Fibroblast of the conjunctiva (primary cell): ENCODE data around the gene GOLGA8Q.
"Not testable (repeated sequence)": the region's sequence is repeated elsewhere in the genome, so short reads cannot be mapped to it uniquely, and the experiment has no call there.

Source experiments
- DNase-seq: peaks from one replicate; pipeline ENCODE4 v3.0.0-alpha.2; 2010; ENCODE audit warnings: low read depth

Gene GOLGA8Q

DNA sequence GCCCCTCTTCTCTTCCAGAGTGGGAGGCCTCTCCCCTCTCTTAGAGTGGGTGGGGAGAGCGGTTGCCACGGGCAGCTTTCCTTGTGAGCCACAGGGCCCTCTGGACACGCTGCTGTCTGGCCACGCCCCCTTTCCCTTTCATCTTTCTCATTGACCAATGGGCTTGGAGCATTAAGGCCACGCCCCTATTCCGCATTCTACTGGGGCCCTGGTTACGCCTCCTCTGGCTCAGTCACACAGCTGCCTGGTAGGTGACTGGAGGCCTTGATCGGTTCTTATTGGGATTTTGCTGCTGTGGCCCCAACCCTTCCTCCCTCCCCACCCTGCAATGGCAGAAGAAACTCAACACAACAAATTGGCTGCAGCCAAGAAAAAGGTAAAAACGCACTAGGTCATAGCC is at the start of gene GOLGA8Q:
Gene GOLGA8Q, plus strand, starts transcription at position 301 of the 400 bp plus-strand sequence. Its CDS starts 28 bp downstream, at position 329.
- DNase-seq, result not testable (repeated sequence)

DNA sequence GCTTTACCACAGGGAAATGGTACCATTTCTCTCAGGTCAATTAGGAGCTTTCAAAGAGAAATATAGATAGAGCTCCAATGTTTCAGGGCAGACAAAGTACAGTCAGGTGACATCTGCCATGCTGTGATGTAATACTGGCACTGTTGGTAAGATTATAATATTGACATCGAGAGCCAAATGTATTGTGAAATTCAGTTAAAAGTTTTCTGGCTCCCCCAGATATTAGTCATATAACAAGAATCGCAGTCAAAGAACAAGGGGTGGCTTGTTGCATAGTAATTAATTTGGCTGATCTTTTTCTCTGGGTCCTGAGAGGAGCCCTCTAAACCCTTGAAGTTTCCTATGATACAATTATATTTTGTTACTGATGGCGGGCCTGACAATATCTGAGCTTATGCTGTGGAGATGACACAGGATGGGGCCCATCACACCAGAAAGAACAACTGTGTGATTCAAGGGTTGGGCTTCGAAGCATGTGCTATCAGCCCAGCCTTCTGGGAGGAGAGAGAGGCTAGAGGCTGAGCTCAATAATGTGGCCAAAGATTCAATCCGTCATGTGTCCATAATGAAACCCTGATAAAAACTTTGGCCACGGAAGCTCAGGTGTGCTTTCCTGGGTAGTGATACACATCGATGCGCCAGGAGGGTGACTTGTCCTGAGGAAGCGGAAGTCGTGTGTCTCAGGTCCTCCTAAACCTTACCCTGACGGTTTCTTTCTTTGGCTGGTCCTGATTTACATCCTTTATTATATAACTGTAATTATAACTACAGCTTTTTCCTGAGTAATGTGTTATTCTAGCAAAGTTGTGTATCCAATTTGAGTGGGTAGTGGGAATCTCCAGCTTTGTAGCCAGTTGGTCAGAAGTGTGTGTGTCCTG is 48.7 kb upstream of the GOLGA8Q start:
- DNase-seq, result not testable (repeated sequence)

DNA sequence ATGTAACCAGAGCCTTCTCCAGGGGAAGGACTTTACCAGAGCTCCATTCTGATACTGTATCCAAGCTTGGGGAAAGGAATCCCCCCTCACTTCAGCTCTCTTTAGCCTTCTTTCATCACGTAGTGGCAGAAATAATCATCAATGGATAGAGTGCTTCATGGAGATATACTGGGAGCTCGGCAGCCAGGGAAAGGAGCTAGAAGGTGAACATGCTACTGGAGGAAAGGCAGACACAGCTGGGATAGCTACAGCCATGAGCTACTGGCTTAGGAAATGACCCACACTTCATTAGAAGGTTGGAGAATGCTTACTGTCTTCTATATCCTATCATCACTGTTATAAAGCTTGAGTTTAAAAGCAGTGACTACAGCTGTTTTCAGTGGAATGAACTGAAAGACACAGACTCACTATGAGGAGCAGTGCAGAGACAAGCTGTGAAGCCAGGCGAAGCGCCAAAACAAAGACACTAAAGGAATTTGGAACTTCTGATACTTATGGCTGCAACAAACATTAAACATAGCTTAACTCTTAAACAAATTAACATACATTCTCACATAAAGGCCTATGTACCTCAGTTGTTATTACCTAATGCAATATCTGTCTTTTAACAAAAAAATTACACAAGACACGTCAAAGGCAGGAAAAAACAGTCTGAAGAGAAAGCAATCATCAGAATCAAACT is 47.5 kb upstream of the GOLGA8Q start:
- DNase-seq, result not testable (repeated sequence)

DNA sequence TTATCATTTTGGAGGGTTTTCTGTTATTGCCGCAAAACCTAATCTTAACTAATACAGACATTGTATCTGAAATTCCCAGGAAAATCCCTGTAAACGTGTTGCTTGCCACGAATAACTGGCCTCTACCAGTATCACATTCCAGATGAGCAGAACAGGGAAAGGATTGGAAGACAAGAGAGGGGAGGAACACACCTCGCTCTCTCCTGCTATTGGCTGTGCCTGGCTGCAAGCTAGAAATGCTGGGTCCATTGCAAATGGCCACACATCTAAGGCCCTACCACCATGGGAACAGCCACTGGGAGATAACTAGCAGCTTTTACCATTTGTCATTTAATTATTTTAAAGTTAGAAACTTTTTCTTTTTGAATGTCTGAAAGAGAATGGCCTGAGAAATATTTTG is 37.3 kb upstream of the GOLGA8Q start:
- not testable (repeated sequence) for DNase-seq

DNA sequence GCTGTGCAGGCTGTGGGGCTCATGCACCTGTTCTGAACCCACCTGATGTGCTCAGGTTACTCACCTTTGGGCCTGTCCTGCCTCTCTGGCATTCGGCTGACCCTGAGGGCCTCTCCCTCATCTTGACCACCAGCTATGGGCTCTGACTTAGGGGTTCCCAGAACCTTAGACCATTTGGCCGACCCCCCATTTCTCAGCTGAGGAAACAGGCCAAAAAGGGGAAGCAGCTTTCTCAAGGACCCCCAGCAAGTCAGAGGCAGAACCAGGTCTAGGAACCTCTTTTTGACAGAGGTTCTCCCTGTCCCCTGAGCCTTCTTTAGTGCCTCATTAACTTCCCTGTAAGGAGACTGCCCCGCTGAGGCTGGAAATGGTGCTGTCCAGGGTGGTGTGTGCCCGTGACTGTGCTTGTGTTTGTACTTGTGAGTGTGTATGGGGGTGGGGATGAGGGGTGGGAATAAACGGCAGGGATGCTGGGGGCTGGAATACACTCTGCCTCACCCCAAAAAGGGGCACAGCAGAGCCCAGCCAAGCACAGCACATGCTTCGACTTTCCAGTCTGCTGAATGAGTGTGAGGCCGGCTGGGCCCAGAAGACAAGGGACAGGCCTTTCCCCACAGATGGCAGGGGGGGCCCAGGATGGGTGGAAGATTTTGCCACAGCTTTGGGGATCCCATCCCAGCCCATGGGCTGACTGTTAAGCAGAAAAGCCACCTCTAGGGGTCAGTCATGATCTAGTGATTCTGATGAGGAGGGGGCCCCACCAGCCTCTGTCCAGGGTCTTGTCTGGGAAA is 28.2 kb upstream of the GOLGA8Q start:
- not testable (repeated sequence) for DNase-seq

- not testable (repeated sequence) for DNase-seq
Measured at GRCh38 chr15:30525912-30526311, 25.9 kb upstream of the GOLGA8Q start.

GRCh38 chr15:30529049-30529448 is 22.8 kb upstream of the GOLGA8Q start:
- DNase-seq, result not testable (repeated sequence)

GRCh38 chr15:30566949-30567348 is 15.1 kb downstream of the GOLGA8Q start:
- not testable (repeated sequence) for DNase-seq

DNA sequence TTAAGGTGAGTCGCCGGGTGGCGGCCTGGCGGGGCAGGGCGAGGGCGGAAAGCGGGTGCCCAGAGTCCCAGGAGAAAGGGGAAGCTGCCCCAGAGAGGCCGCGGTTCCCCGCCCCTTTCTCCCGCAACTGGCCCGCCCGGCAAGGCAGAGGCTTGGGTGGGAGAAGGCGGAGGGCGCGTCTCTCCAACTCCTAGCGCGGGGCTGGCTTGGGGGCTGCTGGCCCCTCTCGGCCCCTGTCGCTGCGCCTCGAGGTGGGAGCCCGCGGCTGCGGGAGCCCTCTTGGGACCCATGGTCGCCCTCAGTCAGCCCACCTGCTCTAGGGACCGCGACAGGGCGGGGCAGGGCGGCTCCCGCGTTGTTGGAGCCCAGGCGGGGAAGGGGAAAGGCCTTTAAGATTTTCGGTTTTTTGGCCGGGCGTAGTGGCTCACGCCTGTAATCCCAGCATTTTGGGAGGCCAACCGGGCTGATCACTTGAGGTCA is 21.2 kb downstream of the GOLGA8Q start:
- not testable (repeated sequence) for DNase-seq

DNA sequence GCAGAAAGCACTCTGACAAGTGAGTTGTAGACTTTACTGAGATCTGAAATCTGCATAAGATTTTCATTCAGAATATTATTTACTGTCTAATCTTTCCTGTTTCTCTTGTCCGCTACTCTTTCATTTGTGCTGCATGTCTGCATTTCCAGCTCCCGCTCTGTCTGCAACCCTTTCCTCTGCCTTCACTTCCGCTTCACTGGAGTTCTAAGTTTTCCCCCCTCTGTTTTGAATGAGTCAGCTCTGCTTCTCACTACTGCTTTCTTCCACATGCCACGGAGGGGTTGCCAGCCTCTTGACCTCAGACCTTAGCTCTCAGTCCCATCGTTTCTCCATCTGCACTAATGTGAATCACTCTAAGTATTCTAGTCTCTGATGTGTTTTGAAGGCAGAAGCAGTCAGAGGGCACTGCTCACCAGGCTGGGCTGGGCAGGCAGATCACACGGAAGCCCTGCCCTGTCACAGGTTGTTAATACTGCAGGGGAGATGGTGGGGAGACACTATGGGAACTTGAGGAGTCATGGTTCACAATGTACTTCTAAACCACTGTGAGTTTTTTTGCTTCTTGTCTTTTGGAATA is 27.6 kb downstream of the GOLGA8Q start:
- not testable (repeated sequence) for DNase-seq

- DNase-seq, result not testable (repeated sequence)
Measured at GRCh38 chr15:30580716-30581115, 28.9 kb downstream of the GOLGA8Q start.

DNA sequence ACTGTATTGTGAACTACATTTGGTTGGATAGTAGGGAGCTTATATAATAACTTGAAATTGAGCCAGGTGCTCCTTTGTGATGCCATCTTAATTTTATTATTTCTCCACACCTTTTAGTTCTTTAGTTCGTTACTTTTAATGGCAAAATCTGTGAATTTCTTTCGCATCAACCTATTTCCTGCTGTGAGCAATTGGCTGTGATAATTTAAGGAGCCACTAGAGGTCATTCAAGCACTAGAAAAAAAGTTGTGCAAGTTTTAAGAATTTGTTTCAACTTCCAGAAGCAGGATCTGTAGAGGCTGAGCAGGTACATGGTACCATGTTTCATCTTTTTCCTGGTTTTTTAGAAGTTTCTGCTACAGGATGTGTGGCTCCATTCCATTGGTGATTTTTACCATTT is 47.1 kb downstream of the GOLGA8Q start:
- not testable (repeated sequence) for DNase-seq

DNA sequence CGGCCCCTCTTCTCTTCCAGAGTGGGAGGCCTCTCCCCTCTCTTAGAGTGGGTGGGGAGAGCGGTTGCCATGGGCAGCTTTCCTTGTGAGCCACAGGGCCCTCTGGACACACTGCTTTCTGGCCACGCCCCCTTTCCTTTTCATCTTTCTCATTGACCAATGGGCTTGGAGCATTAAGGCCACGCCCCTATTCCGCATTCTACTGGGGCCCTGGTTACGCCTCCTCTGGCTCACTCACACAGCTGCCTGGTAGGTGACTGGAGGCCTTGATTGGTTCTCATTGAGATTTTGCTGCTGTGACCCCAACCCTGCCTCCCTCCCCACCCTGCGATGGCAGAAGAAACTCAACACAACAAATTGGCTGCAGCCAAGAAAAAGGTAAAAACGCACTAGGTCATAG is 51.9 kb downstream of the GOLGA8Q start, which contains the start of gene GOLGA8H:
Gene GOLGA8H, plus strand, starts transcription at position 233 of the 400 bp plus-strand sequence. Its CDS starts 98 bp downstream, at position 331.
- not testable (repeated sequence) for DNase-seq
